Stimulated activated naive CD4-positive, alpha-beta T cell treated with Interleukin-2 at 50 U/mL for 16 hours (primary cell): ENCODE measurements around the gene ARID3B.

ENCODE experiments used
- DNase-seq: peaks from one replicate; lab custom pipeline; 2025; lab: John Stamatoyannopoulos, UW

The ARID3B gene

DNA sequence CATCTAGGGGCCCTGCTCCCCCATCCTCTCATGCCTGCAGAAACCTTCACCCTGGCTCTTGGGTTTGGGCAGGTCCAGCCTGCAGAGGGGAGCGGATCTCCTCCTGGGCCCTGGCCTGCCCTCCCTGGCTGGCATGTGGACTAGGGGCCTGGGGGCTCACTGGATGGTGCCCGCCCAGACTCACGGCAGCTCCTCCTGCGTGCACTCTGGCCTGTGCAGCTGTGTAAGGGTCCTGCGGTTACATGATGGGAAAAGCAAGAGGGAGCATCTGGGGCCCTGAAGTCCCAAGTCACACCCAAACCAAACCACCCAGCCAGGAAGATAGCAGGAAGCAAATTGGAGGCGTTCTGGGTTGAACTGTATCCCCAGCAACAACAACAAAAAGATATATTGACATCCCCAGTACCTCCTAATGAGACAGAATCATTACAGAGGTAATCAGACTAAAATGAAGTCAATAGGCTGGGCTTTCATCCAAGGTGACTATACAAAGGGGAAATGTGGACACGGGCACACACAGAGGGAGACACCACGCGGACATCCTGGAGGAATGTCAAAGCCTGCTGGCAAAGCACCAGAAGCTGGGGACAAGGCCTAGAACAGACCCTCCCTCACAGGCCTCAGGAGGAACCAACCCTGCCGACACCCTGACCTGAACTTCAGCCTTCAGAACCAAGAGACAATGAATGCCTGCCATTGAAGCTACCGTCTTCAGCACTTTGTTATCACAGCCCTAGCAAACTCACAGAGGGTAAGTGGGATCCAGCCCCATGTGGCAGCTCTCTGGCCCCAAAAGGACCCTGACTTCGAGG, 64.2 kb downstream of the ARID3B start:
- no peak for DNase-seq

DNA sequence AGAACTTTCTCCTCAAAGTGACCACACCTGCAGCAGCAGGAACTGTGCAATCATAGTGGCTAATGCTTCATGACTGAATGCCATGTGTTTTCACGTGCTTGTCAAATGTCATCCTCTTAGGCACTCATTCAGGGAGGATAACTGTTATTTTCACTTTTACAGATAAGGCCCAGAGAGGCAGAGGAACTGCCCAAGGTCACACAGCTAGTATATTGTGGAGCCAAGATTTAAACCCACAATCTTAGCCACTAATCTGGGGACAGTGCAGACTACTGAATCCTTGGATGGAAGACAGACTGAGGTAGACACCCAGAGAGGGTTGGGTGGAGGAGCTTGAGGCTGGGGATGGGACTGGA, 64.8 kb downstream of the ARID3B start:
- DNase-seq: no peak

DNA sequence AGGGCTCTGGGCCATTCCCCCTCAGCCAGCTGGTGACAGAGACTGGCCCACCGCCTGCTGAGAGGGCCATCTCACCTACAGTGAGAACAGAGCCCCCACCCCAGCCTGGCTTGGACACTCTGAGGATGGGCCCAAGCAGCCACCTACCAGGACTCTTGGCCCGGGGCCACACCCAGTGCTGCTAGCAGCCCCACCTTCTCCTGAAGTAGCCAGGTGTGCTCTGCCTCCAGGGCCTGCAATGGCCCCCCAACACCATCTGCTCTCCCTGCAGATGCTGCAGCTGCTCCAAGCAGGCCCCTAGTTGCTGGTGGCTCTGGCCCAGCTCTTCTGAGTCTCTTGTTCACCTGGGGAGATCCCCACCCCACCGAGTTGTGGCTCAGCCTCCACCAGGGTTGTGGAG, 67.8 kb downstream of the ARID3B start:
- DNase-seq: no peak

DNA sequence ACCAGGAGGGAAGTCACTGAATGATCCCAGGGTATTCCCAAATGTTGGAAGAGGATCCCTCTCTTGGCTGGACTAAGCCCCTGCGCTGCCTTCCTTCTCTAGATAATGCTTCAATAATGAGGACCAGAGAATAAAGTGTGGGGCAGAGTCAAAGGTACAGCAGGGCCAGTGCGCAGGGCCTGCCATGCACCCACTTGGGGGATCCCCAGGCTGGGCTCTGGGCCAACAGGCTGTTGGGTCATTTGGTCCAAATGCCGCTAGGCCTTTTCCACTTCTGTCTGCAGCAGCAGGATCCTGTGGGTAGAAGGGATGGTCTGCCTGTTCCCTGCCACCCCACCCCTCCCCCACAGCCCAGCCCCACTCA, 68.9 kb downstream of the ARID3B start:
- DNase-seq: no peak

GRCh38 chr15:74610302-74610951, 69.4 kb downstream of the ARID3B start:
- DNase-seq: no peak

GRCh38 chr15:74611341-74611740, 70.3 kb downstream of the ARID3B start:
- DNase-seq: no peak

DNA sequence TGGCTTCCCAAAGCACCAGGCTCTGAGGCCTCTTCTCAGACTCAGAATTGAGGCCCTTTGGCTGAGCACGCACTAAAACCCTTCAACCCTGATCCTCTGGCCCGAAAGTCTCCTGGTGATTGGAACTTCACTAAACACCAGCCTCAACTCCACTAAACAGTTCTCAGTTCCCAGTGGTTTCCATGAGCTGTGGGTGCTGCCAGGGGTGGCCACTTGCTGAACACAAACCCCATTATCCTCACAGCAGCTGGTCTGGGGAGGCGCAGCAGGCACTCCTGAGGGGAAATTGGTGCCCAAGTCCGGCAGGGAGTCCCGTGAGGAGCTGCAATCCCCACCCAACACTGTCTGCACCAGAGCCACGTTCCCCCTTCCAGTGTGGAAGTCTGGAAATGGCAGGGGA, 70.8 kb downstream of the ARID3B start:
- DNase-seq: no peak

DNA sequence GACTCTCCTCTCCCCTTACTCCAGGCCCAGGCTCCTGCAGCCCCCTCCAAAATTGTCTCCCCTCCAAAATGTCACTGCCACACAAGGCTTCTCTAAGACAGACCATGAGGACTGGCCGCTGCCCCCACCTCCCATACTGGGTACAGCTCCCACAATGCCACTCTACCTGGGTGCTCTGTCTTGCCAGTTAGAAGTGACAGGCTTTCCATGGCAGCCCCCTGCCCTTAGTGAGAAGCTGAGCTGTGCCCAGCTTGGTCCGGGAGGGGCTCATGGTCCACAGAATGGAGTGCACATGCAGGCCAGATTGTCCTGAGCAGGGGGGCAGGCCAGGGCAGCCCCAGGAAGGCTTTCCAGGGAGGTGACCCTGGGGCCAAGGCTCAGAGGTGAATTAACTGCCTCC, 71.7 kb downstream of the ARID3B start:
- no peak for DNase-seq

GRCh38 chr15:74613089-74613952, 72.3 kb downstream of the ARID3B start:
- no peak for DNase-seq

- DNase-seq: no peak
Observed at GRCh38 chr15:74613953-74614743, 73.1 kb downstream of the ARID3B start.

GRCh38 chr15:74614744-74615507, 73.9 kb downstream of the ARID3B start:
- DNase-seq: peak; percentile 83

DNA sequence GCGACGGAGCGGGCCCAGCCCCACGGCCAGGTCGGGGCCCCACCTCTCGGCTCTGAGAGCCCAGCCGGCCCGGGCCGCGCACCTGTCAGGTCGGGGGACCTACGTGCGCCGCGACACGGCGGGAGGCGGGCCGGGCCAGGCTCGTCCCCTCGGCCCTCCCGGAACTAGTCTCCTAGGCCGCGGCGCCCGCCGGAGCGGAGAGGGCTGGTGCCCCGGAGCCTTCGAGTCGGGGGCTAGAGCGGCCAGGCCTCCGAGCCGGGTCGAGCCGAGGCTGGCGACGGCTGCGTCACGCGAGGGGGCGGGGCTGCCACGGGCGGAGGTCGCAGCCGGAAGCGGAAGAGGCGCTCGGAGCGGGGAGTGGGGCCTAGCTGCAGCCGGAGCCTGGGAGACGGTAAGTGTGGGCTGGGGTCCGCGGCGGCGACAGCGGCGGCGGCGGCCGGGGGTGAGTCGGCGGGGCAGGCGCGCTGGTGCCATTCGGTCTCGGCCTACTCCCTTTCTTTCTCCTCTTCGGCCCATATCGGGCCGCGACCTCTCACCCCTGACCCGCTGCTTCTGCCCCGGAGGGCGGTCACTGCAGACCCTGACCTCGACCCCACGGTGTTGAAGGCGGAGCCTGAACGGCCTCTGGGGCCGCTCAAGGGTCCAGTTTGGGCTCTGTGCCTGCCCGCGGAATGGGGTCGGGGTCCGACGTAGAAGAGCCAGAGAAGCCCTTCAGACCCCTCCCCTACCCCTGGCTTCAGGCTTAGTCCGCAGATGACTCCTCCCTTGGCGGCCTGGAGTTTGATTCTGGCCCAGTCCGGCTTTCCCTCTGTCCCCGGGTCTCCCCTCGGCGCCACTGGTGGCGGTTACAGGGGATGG, 74.7 kb downstream of the ARID3B start, which contains the start of gene CLK3:
TSS of gene CLK3 (plus strand) at position 329 of the 858 bp plus-strand sequence. CDS start 3,361 bp downstream, outside the sequence.
- peak; percentile 96 for DNase-seq

- DNase-seq: peak; percentile 52
Observed at GRCh38 chr15:74616366-74616939, 75.4 kb downstream of the ARID3B start.

GRCh38 chr15:74616996-74617395, 76.0 kb downstream of the ARID3B start:
- DNase-seq: no peak

GRCh38 chr15:74618841-74619596, 78.0 kb downstream of the ARID3B start:
- no peak for DNase-seq

DNA sequence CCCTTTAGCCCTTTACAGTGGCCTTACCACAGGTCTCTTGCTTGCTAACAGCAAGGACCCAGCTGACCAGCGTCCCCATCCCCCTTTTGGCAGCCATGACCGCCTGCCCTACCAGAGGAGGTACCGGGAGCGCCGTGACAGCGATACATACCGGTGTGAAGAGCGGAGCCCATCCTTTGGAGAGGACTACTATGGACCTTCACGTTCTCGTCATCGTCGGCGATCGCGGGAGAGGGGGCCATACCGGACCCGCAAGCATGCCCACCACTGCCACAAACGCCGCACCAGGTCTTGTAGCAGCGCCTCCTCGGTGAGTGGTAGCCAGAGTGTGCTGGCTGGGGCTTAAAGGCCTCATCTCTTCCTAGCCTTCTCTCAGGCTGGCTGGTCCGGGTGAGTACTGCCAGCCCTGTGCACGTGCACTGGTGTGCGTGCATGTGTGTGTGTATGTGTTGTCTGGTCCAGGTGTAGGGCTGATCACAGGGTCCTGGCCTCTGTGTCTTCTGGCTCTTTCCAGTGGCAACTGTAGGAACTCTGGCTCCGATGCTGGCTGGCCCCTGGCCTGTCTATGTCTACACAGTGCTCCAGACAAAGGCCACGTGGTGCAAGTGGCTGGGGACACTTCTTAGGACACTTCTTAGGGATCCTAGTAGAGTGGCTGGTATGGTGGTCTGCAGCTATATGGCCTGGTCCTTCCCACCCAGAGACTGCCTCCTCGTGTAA, 79.1 kb downstream of the ARID3B start:
- no peak for DNase-seq

DNA sequence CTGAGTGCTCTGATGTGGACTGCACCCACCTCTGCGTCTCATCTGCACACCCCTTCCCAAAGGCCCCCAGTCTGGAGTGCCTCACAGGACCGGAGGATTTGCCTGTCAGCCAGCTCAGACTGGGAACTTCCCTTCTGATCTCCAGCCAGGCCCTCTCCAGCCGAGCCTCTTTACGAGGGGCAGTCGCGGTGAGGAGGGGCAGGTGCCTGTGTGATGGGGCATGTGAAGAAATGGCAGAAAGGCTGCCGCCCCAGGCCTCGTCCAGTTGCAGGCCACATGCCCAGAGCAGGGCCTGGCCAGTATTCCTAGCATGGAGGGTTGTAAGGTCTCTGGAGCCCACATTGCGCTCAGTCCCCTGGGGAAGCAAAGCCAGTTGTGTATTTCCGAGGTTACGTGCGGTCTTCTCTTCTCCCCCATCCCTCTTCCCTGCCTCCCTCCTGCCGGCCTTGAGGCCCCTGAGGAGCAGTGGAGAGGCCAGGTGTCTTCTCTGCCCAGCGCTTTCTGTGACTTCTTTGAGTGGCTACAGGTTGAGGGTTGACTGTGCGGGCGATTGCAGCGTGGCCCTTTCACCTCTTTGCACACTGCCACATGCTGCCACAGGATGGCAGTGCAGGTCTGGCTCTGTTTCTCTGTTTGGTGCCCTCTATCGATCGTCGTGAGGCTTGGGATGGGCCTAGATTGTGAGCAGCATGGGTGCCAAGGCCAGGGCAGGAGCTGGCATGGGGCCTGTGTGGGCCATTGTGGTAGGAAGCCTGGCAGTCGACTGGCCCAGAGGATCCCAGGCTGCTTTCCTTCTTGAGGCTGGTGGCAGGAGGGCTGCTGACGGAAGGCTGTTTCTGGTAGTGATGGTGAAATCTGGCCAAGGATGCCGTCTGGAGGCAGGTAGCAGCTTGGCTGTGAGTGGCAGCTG, 79.9 kb downstream of the ARID3B start:
- DNase-seq: peak; percentile 72
